SK-N-SH treated with all-trans-retinoic acid at 6 μM for 48 hours (cell line): ENCODE data around the gene PIGM.

Experiments used
- ATAC-seq: fragments of 200-7000 bp; cut with Tn5 transposase; 3 replicates; pipeline ENCODE4 v1.9.1; 2020; ENCODE audit warnings: mild to moderate bottlenecking, moderate library complexity
- ARNTL ChIP-seq: fragments of 450-650 bp; formaldehyde crosslinking; IDR thresholded peaks from 2 replicates; pipeline ENCODE4 v1.5.0; 2020; ENCODE audit warnings: low read depth, mild to moderate bottlenecking, moderate library complexity, borderline replicate concordance
- CSDC2 ChIP-seq: fragments of 250-450 bp; sonication (Bioruptor Pico); IDR thresholded peaks from 2 replicates; pipeline ENCODE4 v1.5.0; 2020; ENCODE audit warnings: mild to moderate bottlenecking, moderate library complexity
- ESRRG ChIP-seq: fragments of 250-450 bp; sonication (Bioruptor Pico); IDR thresholded peaks from 2 replicates; pipeline ENCODE4 v1.6.1; 2021; ENCODE audit warnings: mild to moderate bottlenecking
- ISL1 ChIP-seq: fragments of 250-450 bp; sonication (Bioruptor Pico); IDR thresholded peaks from 2 replicates; pipeline ENCODE4 v2.1.2; 2022; ENCODE audit warnings: mild to moderate bottlenecking, moderate library complexity
- OSR1 ChIP-seq: fragments of 250-450 bp; sonication (Bioruptor Pico); IDR thresholded peaks from 2 replicates; pipeline ENCODE4 v1.8.0; 2022; ENCODE audit warnings: moderate library complexity, mild to moderate bottlenecking, inconsistent platforms
- PPARA ChIP-seq: fragments of 250-450 bp; sonication (Bioruptor Pico); IDR thresholded peaks from 2 replicates; pipeline ENCODE4 v1.5.0; 2020; ENCODE audit warnings: mild to moderate bottlenecking, borderline replicate concordance
- RARB ChIP-seq: fragments of 250-450 bp; sonication (Bioruptor Pico); IDR thresholded peaks from 2 replicates; pipeline ENCODE4 v1.8.0; 2021; ENCODE audit warnings: mild to moderate bottlenecking, moderate library complexity
- SNAI2 ChIP-seq: fragments of 250-450 bp; sonication (Bioruptor Pico); IDR thresholded peaks from 2 replicates; pipeline ENCODE4 v1.5.0; 2020; ENCODE audit warnings: mild to moderate bottlenecking, moderate library complexity
- TCF4 ChIP-seq: fragments of 250-450 bp; sonication (Bioruptor Pico); IDR thresholded peaks from 2 replicates; pipeline ENCODE4 v1.8.0; 2021; ENCODE audit warnings: mild to moderate bottlenecking, moderate library complexity, borderline replicate concordance
- TOX ChIP-seq: fragments of 250-450 bp; sonication (Bioruptor Pico); IDR thresholded peaks from 2 replicates; pipeline ENCODE4 v1.8.0; 2021; ENCODE audit warnings: mild to moderate bottlenecking, moderate library complexity, borderline replicate concordance
- ZC3H10 ChIP-seq: fragments of 250-450 bp; sonication (Bioruptor Pico); IDR thresholded peaks from 2 replicates; pipeline ENCODE4 v1.5.1; 2021; ENCODE audit warnings: mild to moderate bottlenecking, moderate library complexity
- ZFP3 ChIP-seq: fragments of 250-450 bp; sonication (Bioruptor Pico); IDR thresholded peaks from 2 replicates; pipeline ENCODE4 v1.5.0; 2020; ENCODE audit warnings: mild to moderate bottlenecking, moderate library complexity
- ZFP30 ChIP-seq: fragments of 450-650 bp; formaldehyde crosslinking; IDR thresholded peaks from 2 replicates; pipeline ENCODE4 v1.5.0; 2022; ENCODE audit warnings: mild to moderate bottlenecking, moderate library complexity
- ZNF565 ChIP-seq: fragments of 450-650 bp; formaldehyde crosslinking; conservative IDR thresholded peaks from 2 replicates; pipeline ENCODE4 v1.5.0; 2020; ENCODE audit warnings: low read depth, mild to moderate bottlenecking, moderate library complexity
- ZNF70 ChIP-seq: fragments of 450-650 bp; formaldehyde crosslinking; IDR thresholded peaks from 2 replicates; pipeline ENCODE4 v1.5.0; 2020; ENCODE audit warnings: mild to moderate bottlenecking, moderate library complexity
- ZNF8 ChIP-seq: fragments of 450-650 bp; formaldehyde crosslinking; IDR thresholded peaks from 2 replicates; pipeline ENCODE4 v1.5.0; 2020; ENCODE audit warnings: mild to moderate bottlenecking, moderate library complexity
- TF ChIP-seq, protein P1 (sequence below): fragments of 250-450 bp; sonication (Bioruptor Pico); IDR thresholded peaks from 2 replicates; pipeline ENCODE4 v1.8.0; 2020; ENCODE audit warnings: mild to moderate bottlenecking, moderate library complexity, borderline replicate concordance
- TF ChIP-seq, protein P2 (sequence below): fragments of 250-450 bp; sonication (Bioruptor Pico); IDR thresholded peaks from 2 replicates; pipeline ENCODE4 v1.8.0; 2021; ENCODE audit warnings: low read depth, mild to moderate bottlenecking, moderate library complexity, borderline replicate concordance
- TF ChIP-seq, protein P3 (sequence below): fragments of 250-450 bp; sonication (Bioruptor Pico); IDR thresholded peaks from 2 replicates; pipeline ENCODE4 v1.5.1; 2020; ENCODE audit warnings: low read depth, mild to moderate bottlenecking, moderate library complexity
- TF ChIP-seq, protein P4 (sequence below): fragments of 250-450 bp; sonication (Bioruptor Pico); IDR thresholded peaks from 2 replicates; pipeline ENCODE4 v1.5.0; 2020; ENCODE audit warnings: mild to moderate bottlenecking, moderate library complexity
- TF ChIP-seq, protein P5 (sequence below): fragments of 250-450 bp; sonication (Bioruptor Pico); IDR thresholded peaks from 2 replicates; pipeline ENCODE4 v1.5.1; 2021; ENCODE audit warnings: mild to moderate bottlenecking, moderate library complexity

PIGM gene

DNA sequence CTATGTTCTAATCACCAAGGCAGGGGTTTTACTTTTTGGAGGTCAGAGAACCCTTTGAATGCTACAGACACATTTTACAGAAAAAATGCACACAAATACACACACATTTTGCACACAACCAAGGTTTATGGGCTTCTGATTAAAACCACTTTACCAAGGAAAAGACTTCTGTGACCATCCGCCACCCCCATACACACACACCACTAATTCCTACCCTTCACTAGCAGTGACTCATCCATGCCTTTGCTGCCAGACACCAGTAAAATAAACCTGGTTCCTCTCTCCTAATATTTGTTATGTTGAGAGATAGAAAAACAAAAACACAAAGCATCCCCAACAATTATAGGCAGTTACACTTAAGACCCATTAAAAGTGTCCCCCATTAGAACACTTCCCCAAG, 12.9 kb downstream of the PIGM start (continued):
- TF ChIP-seq, protein P1, sequence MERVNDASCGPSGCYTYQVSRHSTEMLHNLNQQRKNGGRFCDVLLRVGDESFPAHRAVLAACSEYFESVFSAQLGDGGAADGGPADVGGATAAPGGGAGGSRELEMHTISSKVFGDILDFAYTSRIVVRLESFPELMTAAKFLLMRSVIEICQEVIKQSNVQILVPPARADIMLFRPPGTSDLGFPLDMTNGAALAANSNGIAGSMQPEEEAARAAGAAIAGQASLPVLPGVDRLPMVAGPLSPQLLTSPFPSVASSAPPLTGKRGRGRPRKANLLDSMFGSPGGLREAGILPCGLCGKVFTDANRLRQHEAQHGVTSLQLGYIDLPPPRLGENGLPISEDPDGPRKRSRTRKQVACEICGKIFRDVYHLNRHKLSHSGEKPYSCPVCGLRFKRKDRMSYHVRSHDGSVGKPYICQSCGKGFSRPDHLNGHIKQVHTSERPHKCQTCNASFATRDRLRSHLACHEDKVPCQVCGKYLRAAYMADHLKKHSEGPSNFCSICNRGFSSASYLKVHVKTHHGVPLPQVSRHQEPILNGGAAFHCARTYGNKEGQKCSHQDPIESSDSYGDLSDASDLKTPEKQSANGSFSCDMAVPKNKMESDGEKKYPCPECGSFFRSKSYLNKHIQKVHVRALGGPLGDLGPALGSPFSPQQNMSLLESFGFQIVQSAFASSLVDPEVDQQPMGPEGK (CRISPR knock-in tag) = no peak
- TF ChIP-seq, protein P2, sequence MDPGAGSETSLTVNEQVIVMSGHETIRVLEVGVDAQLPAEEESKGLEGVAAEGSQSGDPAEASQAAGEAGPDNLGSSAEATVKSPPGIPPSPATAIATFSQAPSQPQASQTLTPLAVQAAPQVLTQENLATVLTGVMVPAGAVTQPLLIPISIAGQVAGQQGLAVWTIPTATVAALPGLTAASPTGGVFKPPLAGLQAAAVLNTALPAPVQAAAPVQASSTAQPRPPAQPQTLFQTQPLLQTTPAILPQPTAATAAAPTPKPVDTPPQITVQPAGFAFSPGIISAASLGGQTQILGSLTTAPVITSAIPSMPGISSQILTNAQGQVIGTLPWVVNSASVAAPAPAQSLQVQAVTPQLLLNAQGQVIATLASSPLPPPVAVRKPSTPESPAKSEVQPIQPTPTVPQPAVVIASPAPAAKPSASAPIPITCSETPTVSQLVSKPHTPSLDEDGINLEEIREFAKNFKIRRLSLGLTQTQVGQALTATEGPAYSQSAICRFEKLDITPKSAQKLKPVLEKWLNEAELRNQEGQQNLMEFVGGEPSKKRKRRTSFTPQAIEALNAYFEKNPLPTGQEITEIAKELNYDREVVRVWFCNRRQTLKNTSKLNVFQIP (CRISPR knock-in tag) = no peak
- no peak for TF ChIP-seq ESRRG (CRISPR knock-in tag)

DNA sequence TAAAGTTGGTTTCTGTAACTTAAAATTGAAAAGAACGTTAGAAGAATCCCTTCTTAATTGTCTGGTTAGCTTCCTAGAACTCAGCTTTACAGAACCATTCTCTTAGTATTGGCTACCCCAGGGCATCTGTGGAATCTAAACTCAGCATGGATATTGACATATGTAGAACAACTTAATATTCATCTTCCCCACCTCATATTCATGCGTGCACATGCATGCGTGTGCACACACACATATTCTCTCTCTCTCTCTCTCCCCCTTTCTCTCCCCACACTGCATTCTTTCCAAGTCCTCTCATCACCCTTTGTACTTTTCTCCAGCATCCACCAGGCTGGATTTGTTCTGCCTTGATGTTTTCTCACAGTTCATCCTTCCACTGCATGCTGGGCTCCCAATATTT, 13.4 kb downstream of the PIGM start:
- TF ChIP-seq OSR1 (CRISPR knock-in tag) = no peak
- TF ChIP-seq ZNF8 (CRISPR knock-in tag) = no peak
- TF ChIP-seq ISL1 = no peak
- TF ChIP-seq, protein P2 (CRISPR knock-in tag) = no peak
- TF ChIP-seq ARNTL = no peak
- TF ChIP-seq ZFP3 (CRISPR knock-in tag) = no peak
- TF ChIP-seq ZNF565 (CRISPR knock-in tag) = no peak
- TF ChIP-seq ESRRG (CRISPR knock-in tag) = no peak
- no peak for TF ChIP-seq ZNF70 (CRISPR knock-in tag)
- no peak for TF ChIP-seq ZFP30 (CRISPR knock-in tag)
- TF ChIP-seq, protein P3, sequence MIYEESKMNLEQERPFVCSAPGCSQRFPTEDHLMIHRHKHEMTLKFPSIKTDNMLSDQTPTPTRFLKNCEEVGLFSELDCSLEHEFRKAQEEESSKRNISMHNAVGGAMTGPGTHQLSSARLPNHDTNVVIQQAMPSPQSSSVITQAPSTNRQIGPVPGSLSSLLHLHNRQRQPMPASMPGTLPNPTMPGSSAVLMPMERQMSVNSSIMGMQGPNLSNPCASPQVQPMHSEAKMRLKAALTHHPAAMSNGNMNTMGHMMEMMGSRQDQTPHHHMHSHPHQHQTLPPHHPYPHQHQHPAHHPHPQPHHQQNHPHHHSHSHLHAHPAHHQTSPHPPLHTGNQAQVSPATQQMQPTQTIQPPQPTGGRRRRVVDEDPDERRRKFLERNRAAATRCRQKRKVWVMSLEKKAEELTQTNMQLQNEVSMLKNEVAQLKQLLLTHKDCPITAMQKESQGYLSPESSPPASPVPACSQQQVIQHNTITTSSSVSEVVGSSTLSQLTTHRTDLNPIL (CRISPR knock-in tag) = no peak
- TF ChIP-seq TOX = no peak
- TF ChIP-seq CSDC2 (CRISPR knock-in tag) = no peak
- TF ChIP-seq TCF4 = no peak
- TF ChIP-seq PPARA (CRISPR knock-in tag) = no peak
- no peak for TF ChIP-seq ZC3H10 (CRISPR knock-in tag)
- no peak for TF ChIP-seq RARB (CRISPR knock-in tag)
- TF ChIP-seq, protein P1 (CRISPR knock-in tag) = no peak
- ATAC-seq = no peak; the same call in 2 of the 3 replicates

DNA sequence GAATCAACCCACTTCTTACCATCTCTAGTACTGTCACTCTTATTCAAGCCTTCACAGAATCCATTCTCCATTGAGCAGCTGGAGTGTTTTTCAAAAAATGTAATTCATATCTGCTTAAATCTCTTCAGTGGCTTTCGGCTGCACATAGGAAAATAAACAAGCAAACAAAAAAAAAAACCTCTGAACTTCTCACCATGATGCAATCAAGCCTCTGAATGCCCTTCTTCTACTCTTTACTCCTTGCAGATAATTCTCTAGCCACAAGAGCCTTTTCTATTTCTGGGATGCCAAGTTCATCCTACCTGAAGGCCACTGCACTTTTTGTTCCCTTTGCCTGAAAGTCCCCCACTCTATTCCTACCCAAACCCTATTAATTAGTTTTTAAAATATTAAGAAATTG, 14.2 kb downstream of the PIGM start:
- no peak for ATAC-seq
- no peak for TF ChIP-seq ZNF70 (CRISPR knock-in tag)
- TF ChIP-seq, protein P4, sequence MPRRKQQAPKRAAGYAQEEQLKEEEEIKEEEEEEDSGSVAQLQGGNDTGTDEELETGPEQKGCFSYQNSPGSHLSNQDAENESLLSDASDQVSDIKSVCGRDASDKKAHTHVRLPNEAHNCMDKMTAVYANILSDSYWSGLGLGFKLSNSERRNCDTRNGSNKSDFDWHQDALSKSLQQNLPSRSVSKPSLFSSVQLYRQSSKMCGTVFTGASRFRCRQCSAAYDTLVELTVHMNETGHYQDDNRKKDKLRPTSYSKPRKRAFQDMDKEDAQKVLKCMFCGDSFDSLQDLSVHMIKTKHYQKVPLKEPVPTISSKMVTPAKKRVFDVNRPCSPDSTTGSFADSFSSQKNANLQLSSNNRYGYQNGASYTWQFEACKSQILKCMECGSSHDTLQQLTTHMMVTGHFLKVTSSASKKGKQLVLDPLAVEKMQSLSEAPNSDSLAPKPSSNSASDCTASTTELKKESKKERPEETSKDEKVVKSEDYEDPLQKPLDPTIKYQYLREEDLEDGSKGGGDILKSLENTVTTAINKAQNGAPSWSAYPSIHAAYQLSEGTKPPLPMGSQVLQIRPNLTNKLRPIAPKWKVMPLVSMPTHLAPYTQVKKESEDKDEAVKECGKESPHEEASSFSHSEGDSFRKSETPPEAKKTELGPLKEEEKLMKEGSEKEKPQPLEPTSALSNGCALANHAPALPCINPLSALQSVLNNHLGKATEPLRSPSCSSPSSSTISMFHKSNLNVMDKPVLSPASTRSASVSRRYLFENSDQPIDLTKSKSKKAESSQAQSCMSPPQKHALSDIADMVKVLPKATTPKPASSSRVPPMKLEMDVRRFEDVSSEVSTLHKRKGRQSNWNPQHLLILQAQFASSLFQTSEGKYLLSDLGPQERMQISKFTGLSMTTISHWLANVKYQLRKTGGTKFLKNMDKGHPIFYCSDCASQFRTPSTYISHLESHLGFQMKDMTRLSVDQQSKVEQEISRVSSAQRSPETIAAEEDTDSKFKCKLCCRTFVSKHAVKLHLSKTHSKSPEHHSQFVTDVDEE (CRISPR knock-in tag) = no peak
- TF ChIP-seq OSR1 (CRISPR knock-in tag) = no peak
- no peak for TF ChIP-seq ZFP3 (CRISPR knock-in tag)
- TF ChIP-seq, protein P3 (CRISPR knock-in tag) = no peak
- no peak for TF ChIP-seq ZFP30 (CRISPR knock-in tag)
- TF ChIP-seq ZNF8 (CRISPR knock-in tag) = no peak
- TF ChIP-seq, protein P5, sequence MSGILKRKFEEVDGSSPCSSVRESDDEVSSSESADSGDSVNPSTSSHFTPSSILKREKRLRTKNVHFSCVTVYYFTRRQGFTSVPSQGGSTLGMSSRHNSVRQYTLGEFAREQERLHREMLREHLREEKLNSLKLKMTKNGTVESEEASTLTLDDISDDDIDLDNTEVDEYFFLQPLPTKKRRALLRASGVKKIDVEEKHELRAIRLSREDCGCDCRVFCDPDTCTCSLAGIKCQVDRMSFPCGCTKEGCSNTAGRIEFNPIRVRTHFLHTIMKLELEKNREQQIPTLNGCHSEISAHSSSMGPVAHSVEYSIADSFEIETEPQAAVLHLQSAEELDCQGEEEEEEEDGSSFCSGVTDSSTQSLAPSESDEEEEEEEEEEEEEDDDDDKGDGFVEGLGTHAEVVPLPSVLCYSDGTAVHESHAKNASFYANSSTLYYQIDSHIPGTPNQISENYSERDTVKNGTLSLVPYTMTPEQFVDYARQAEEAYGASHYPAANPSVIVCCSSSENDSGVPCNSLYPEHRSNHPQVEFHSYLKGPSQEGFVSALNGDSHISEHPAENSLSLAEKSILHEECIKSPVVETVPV (CRISPR knock-in tag) = no peak
- TF ChIP-seq ZNF565 (CRISPR knock-in tag) = no peak
- TF ChIP-seq ISL1 = no peak
- no peak for TF ChIP-seq CSDC2 (CRISPR knock-in tag)
- no peak for TF ChIP-seq ARNTL
- TF ChIP-seq SNAI2 (CRISPR knock-in tag) = no peak
- TF ChIP-seq PPARA (CRISPR knock-in tag) = no peak
- TF ChIP-seq, all 23 proteins: peak for 0
